Measurements from ENCODE around the gene CHERP. TPM values are rescaled to one million over a fixed set of nuclear protein-coding genes. Genes with fewer than 3 reads are reported as not detected.

CHERP gene
- 2.0 and 4.2 TPM in 2 replicates for total RNA-seq

GRCh38 chr19:16542045-16542909 lies at the start of gene CHERP:
TSS of gene CHERP (minus strand) at chr19:16542437. CDS start at chr19:16542378, 59 bp downstream.

DNA sequence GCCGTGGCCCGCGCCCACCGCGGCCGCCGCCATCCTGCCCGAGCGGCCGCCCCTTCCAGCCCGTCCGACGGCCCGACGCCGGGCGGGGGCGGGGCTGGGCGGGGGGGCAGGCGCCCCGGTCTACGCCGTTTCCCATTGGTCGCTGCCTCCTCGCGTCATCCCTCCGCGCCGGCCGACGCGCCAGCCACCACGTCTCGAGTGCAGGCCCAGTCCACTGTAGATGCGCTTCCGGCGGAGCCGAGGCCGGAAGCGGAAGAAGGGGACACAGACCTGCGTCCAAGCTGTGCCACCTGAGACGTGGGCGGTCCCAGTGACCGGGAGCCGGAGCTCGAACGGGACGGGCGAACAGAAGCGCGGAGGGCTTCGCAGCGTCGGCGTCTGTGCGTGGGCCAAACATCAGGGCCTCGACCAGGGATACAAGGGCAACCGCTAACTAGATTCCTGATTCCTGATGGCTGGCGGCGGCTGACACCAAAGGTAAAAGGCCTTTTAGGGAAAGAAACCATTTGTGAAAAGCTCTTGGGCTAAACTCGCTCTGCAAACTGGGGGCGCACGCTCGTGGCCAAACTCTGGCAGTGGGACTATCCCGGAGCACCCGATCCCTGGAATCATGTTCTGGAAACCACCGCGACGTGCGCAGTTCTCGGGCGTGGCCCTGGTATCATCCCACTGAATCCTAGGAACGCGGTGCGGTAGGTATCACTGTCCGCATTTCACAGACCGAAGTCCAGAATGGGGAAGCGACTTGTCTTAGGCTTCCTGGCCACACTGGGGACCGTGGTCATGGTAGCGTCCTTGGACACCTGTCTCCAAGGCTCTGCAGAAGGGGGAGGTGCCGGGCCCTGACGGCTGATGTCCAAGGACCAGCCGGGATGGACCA lies 30.3 kb upstream of the CHERP start, which contains the start of gene SLC35E1:
Gene SLC35E1 (minus strand): TSS at position 84 of the 880 bp plus-strand sequence. CDS start 51 bp downstream, at position 33.

GRCh38 chr19:16495982-16496612 lies 46.1 kb downstream of the CHERP start, which contains the start of the genes C19orf44 and CALR3:
TSS of gene C19orf44 (plus strand) at chr19:16496394. CDS start at chr19:16500793, 4,399 bp downstream.
TSS of gene CALR3 (minus strand) at chr19:16496167. CDS start at chr19:16496129, 38 bp downstream.

Other genes with a start within 250 kb of the CHERP start
- gene KLF2, start 217.6 kb downstream of the CHERP start, total RNA-seq, result 1.7 and 5.6 TPM in 2 replicates
- 6.2 and 9.2 TPM in 2 replicates for gene EPS15L1, start 70.5 kb downstream of the CHERP start, total RNA-seq
- 0.28 TPM in 1 of 2 replicates, not detected in the other for gene CALR3, start 46.3 kb downstream of the CHERP start, total RNA-seq
- 4.6 and 5.6 TPM in 2 replicates for gene C19orf44, start 46.0 kb downstream of the CHERP start, total RNA-seq
- gene SLC35E1, start 30.0 kb upstream of the CHERP start, total RNA-seq, result 34.4 and 38.9 TPM in 2 replicates
- 2.5 and 6.3 TPM in 2 replicates for gene MED26, start 85.8 kb upstream of the CHERP start, total RNA-seq
- gene SMIM7, start 117.7 kb upstream of the CHERP start, total RNA-seq, result 82.0 and 83.0 TPM in 2 replicates
- gene TMEM38A, start 118.7 kb upstream of the CHERP start, total RNA-seq, result 2.1 and 5.9 TPM in 2 replicates
- gene NWD1, start 177.4 kb upstream of the CHERP start, total RNA-seq, result not detected in 2 replicates